ENCODE data around the gene PGAP2. TPM values are rescaled to one million over a fixed set of nuclear protein-coding genes. Genes with fewer than 3 reads are reported as not detected.

The PGAP2 gene
- total and polyA plus RNA-seq, 10 of the 15 experiments (the other 5 are each of a cell fraction or from before 2014, with no cell fraction given): 12.3 to 37.4 (median 31.9) TPM

- TF ChIP-seq PBX3 (IDR thresholded peaks at IDR 0.05; ENCODE audit: insufficient replicate concordance, low read depth, low read length) (no peak), MAX (IDR thresholded peaks at IDR 0.05; ENCODE audit: low read depth, low read length) (no peak), ZNF687 (IDR thresholded peaks at IDR 0.05) (peak; percentile 51; the same call in 1 of the 2 replicates), KDM1A (IDR thresholded peaks at IDR 0.05; ENCODE audit: borderline replicate concordance) (no peak), RAD51 (IDR thresholded peaks at IDR 0.05) (no peak), FOS (IDR thresholded peaks at IDR 0.05; ENCODE audit: borderline replicate concordance, extremely low read depth, insufficient read length) (no peak), YBX1 (IDR thresholded peaks at IDR 0.05) (no peak), RB1 (IDR thresholded peaks at IDR 0.05; ENCODE audit: borderline replicate concordance) (peak; percentile 59; the same call in 1 of the 2 replicates), MTA2 (IDR thresholded peaks at IDR 0.05; ENCODE audit: low read depth) (no peak), ZNF24 (IDR thresholded peaks at IDR 0.05) (no peak), CBX3 (IDR thresholded peaks at IDR 0.05; ENCODE audit: borderline replicate concordance, low read depth) (no peak), RCOR1 (conservative IDR thresholded peaks at IDR 0.05; ENCODE audit: low read depth, low read length) (no peak), NR2C1 (IDR thresholded peaks at IDR 0.05) (no peak), RUNX3 (IDR thresholded peaks at IDR 0.05; ENCODE audit: low read length) (no peak), ZNF592 (IDR thresholded peaks at IDR 0.05) (no peak), EP300 (IDR thresholded peaks at IDR 0.05; ENCODE audit: borderline replicate concordance in 1 of 2, control insufficient read depth in 1 of 2, low read depth in 2 of 2, low read length in 2 of 2) (no peak)
Observed at GRCh38 chr11:3840004-3840869, 31.9 kb downstream of the PGAP2 start (continued).

All from GM12878 (cell line).